H1 (cell line): Measurements from ENCODE around the gene TBC1D9B. TPM values are rescaled to one million over a fixed set of nuclear protein-coding genes. Genes with fewer than 3 reads are reported as not detected.

Experiments used
- CTCF ChIA-PET: fragments of 300-600 bp; sonication (Branson Sonifier 250); formaldehyde crosslinking; loops from one replicate; lab custom pipeline; 2021; ENCODE audit not compliant: partially characterized antibody; lab: Charles Lee
- POLR2A ChIA-PET: fragments of 300-600 bp; sonication (Branson Sonifier 250); formaldehyde crosslinking; loops from one replicate; lab custom pipeline; 2021; ENCODE audit warnings: inconsistent platforms; ENCODE audit not compliant: partially characterized antibody; lab: Charles Lee
- DNase-seq, 2 experiments: peaks; one replicate each; pipeline versions ENCODE4 v3.0.0 to v3.0.0-alpha.2; 2010 to 2022; ENCODE audit warnings: low spot score in 2 of 2, low read depth in 1 of 2, mixed read lengths in 1 of 2
- FAIRE-seq: peaks from 2 replicates; lab custom pipeline; 2011; peaks lifted over from hg19 to GRCh38; lab: Jason Lieb, UNC
- H2AFZ ChIP-seq: 2 replicates; pipeline ENCODE4 v1.8.1; 2012; ENCODE audit warnings: low read length, inconsistent platforms
- H2AK5ac ChIP-seq: 2 replicates; pipeline ENCODE4 v1.6.1; 2013; ENCODE audit warnings: low read depth, low read length
- H2BK120ac ChIP-seq: replicated peaks from 2 replicates; pipeline ENCODE3; 2013; ENCODE audit warnings: low read depth, low read length, inconsistent platforms
- H2BK12ac ChIP-seq: 2 replicates; pipeline ENCODE4 v1.6.1; 2013; ENCODE audit warnings: low read depth, low read length
- H2BK15ac ChIP-seq: 2 replicates; pipeline ENCODE4 v1.6.1; 2013; ENCODE audit warnings: low read length
- H2BK20ac ChIP-seq: 2 replicates; pipeline ENCODE4 v1.6.1; 2013; ENCODE audit warnings: low read length
- H2BK5ac ChIP-seq: 2 replicates; pipeline ENCODE4 v1.6.1; 2013; ENCODE audit warnings: low read depth, low read length
- H3K14ac ChIP-seq: 2 replicates; pipeline ENCODE4 v1.6.1; 2013; ENCODE audit warnings: inconsistent platforms; ENCODE audit not compliant: insufficient read length
- H3K18ac ChIP-seq: 2 replicates; pipeline ENCODE4 v1.6.1; 2013; ENCODE audit warnings: low read length; ENCODE audit errors: extremely low read depth
- H3K23ac ChIP-seq: 2 replicates; pipeline ENCODE4 v1.6.1; 2013; ENCODE audit warnings: inconsistent platforms; ENCODE audit not compliant: insufficient read length
- H3K23me2 ChIP-seq: 2 replicates; pipeline ENCODE4 v1.6.1; 2013; ENCODE audit warnings: low read depth, low read length
- H3K27ac ChIP-seq: 2 replicates; pipeline ENCODE4 v1.6.1; 2011; ENCODE audit warnings: low read depth, low read length, inconsistent platforms
- H3K27me3 ChIP-seq, 4 experiments: replicated peaks in 1 of 4; 1 replicate in 1 of 4; 2 replicates in 3 of 4; pipeline versions ENCODE4 v1.6.1 to v1.8.1; 2011 to 2013; ENCODE audit warnings: low read length in 3 of 4, mild to moderate bottlenecking in 3 of 4, inconsistent platforms in 2 of 4, mixed read lengths in 2 of 4, moderate library complexity in 1 of 4; ENCODE audit not compliant: control insufficient read depth in 3 of 4, insufficient read depth in 3 of 4; ENCODE audit errors: extremely low read depth in 1 of 4
- H3K36me3 ChIP-seq, 4 experiments: 2 replicates each; pipeline versions ENCODE4 v1.6.1 to v1.8.1; 2011 to 2013; ENCODE audit warnings: mild to moderate bottlenecking in 4 of 4, low read length in 3 of 4, moderate library complexity in 2 of 4, control low read depth in 1 of 4, inconsistent platforms in 1 of 4; ENCODE audit not compliant: insufficient read depth in 4 of 4, control insufficient read depth in 2 of 4
- H3K4ac ChIP-seq: replicated peaks from 2 replicates; pipeline ENCODE3; 2013; ENCODE audit warnings: low read length, low read depth, mixed read lengths, inconsistent platforms; ENCODE audit not compliant: insufficient read length
- H3K4me1 ChIP-seq, 4 experiments: replicated peaks in 1 of 4; 1 replicate in 1 of 4; 2 replicates in 3 of 4; pipeline versions ENCODE4 v1.6.1 to v1.8.1; 2011 to 2013; ENCODE audit warnings: low read length in 3 of 4, inconsistent platforms in 2 of 4, mixed read lengths in 1 of 4; ENCODE audit not compliant: insufficient read depth in 4 of 4, control insufficient read depth in 3 of 4
- H3K4me2 ChIP-seq, 2 experiments: 2 replicates each; pipeline versions ENCODE4 v1.6.1 to v1.8.1; 2011 to 2013; ENCODE audit warnings: low read depth in 2 of 2, low read length in 2 of 2, control low read depth in 1 of 2, inconsistent platforms in 1 of 2, mild to moderate bottlenecking in 1 of 2; ENCODE audit not compliant: insufficient read depth in 1 of 2
- H3K4me3 ChIP-seq, 4 experiments: fragments of 200-600, 300-600 bp in 1 of 4; sonication (generic), shearing (Covaris generic), sonication (Bioruptor Twin) in 1 of 4; 2 replicates each; pipeline versions ENCODE4 v1.5.1 to v1.8.1; 2011 to 2016; ENCODE audit warnings: low read length in 4 of 4, low read depth in 3 of 4, control low read depth in 2 of 4, inconsistent platforms in 2 of 4, mild to moderate bottlenecking in 2 of 4, mixed read lengths in 1 of 4, moderate library complexity in 1 of 4; ENCODE audit not compliant: insufficient read depth in 2 of 4; ENCODE audit errors: extremely low read depth in 1 of 4
- H3K56ac ChIP-seq: replicated peaks from 2 replicates; pipeline ENCODE3; 2013; ENCODE audit warnings: low read depth, mild to moderate bottlenecking, mixed read lengths, low read length, inconsistent platforms; ENCODE audit not compliant: insufficient read length
- H3K79me1 ChIP-seq: 2 replicates; pipeline ENCODE4 v1.6.1; 2013; ENCODE audit warnings: low read depth, low read length, control low read depth
- H3K79me2 ChIP-seq, 2 experiments: 2 replicates each; pipeline versions ENCODE4 v1.6.1 to v1.8.1; 2012 to 2013; ENCODE audit warnings: low read length in 2 of 2, mild to moderate bottlenecking in 2 of 2, inconsistent platforms in 1 of 2; ENCODE audit not compliant: insufficient read depth in 2 of 2, control insufficient read depth in 1 of 2
- H3K9ac ChIP-seq, 4 experiments: replicated peaks in 1 of 4; 1 replicate in 1 of 4; 2 replicates in 3 of 4; pipeline versions ENCODE4 v1.6.1 to v1.8.1; 2011 to 2013; ENCODE audit warnings: low read depth in 3 of 4, low read length in 3 of 4, control low read depth in 2 of 4, mild to moderate bottlenecking in 2 of 4, moderate library complexity in 2 of 4, inconsistent platforms in 1 of 4; ENCODE audit errors: extremely low read depth in 1 of 4
- H3K9me3 ChIP-seq, 2 experiments: 2 replicates each; pipeline versions ENCODE4 v1.6.1 to v1.8.1; 2012 to 2013; ENCODE audit warnings: mild to moderate bottlenecking in 2 of 2, moderate library complexity in 2 of 2, control low read depth in 1 of 2, inconsistent platforms in 1 of 2, low read depth in 1 of 2, low read length in 1 of 2, mixed read lengths in 1 of 2; ENCODE audit not compliant: insufficient read depth in 2 of 2
- H4K20me1 ChIP-seq, 2 experiments: replicated peaks in 1 of 2; 2 replicates each; pipeline versions ENCODE3 to v1.8.1; 2011 to 2013; ENCODE audit warnings: inconsistent platforms in 2 of 2, low read length in 2 of 2, mild to moderate bottlenecking in 1 of 2; ENCODE audit not compliant: insufficient read depth in 2 of 2, control insufficient read depth in 1 of 2
- H4K5ac ChIP-seq: 2 replicates; pipeline ENCODE4 v1.6.1; 2013; ENCODE audit warnings: low read length, low read depth, mixed read lengths, inconsistent platforms; ENCODE audit not compliant: insufficient read length
- H4K8ac ChIP-seq: 2 replicates; pipeline ENCODE4 v1.8.0; 2013; ENCODE audit warnings: mild to moderate bottlenecking, moderate library complexity, low read length, inconsistent platforms; ENCODE audit not compliant: insufficient read depth; ENCODE audit errors: extremely low read depth
- H4K91ac ChIP-seq: replicated peaks from 2 replicates; pipeline ENCODE3; 2013; ENCODE audit warnings: low read length, mixed read lengths, inconsistent platforms; ENCODE audit not compliant: insufficient read length
- CBX5 ChIP-seq: fragments of 300-800, 300-1000 bp; sonication (generic); IDR thresholded peaks from 2 replicates; pipeline ENCODE4 v1.7.1; 2016; ENCODE audit warnings: antibody characterized with exemption, low read length, low read depth
- CEBPB ChIP-seq: IDR thresholded peaks from 2 replicates; pipeline ENCODE4 v1.6.1; 2012; ENCODE audit warnings: low read depth, low read length
- GABPA ChIP-seq: IDR thresholded peaks from 2 replicates; pipeline ENCODE4 v1.6.1; 2011; ENCODE audit warnings: mild to moderate bottlenecking, low read length, moderate library complexity, borderline replicate concordance; ENCODE audit not compliant: insufficient read depth
- JUND ChIP-seq: IDR thresholded peaks from 2 replicates; pipeline ENCODE4 v1.6.1; 2011; ENCODE audit warnings: mild to moderate bottlenecking, improper control_type of control experiment, low read length
- SUZ12 ChIP-seq: fragments of 200-600 bp; sonication (generic); IDR thresholded peaks from 2 replicates; pipeline ENCODE4 v1.6.1; 2012; ENCODE audit warnings: mild to moderate bottlenecking, inconsistent platforms, low read length, moderate library complexity, mixed read lengths
- YY1 ChIP-seq: IDR thresholded peaks from 2 replicates; pipeline ENCODE4 v1.6.1; 2011; ENCODE audit warnings: low read depth, mild to moderate bottlenecking, low read length
- WGBS, 2 experiments: shearing (Covaris generic) in 1 of 2; methylation state at CpG; one replicate each; pipeline versions ENCODE4 v1.1.6 to v1.1.7; 2013 to 2015; ENCODE audit warnings: low lambda C conversion rate in 2 of 2, mixed read lengths in 2 of 2, inconsistent platforms in 1 of 2, low coverage in 1 of 2, missing lambda C conversion rate in 1 of 2; ENCODE audit not compliant: insufficient replicate concordance in 2 of 2, insufficient coverage in 1 of 2, insufficient read length in 1 of 2; ENCODE audit errors: extremely low coverage in 1 of 2, missing lambda C conversion rate in 1 of 2; 5-methylcytosine and 5-hydroxymethylcytosine counted together
- polyA plus RNA-seq, 7 experiments: library from polyadenylated mRNA; depleted of rRNA in 3 of 7; stranded (reverse) in 5 of 7; unstranded in 2 of 7; fragments of >200 nt in 5 of 7; fragments of 200-250 nt in 2 of 7; gene quantifications; 1 replicate in 5 of 7; 2 replicates in 1 of 7; 4 replicates in 1 of 7; pipeline versions ENCODE4 v1.2.1 to v1.2.3, GENCODE V29; 2011 to 2013; ENCODE audit warnings: missing spikeins in 2 of 7, mixed read lengths in 2 of 7
- total RNA-seq: library from RNA; stranded (reverse); fragmentation: NEBNext Ultra II Directional; extraction: Animal tissue kit (Norgen Biotek cat#: 25700); gene quantifications from 2 replicates; pipeline ENCODE4 v1.2.1, GENCODE V29; 2021

TBC1D9B gene
- total and polyA plus RNA-seq, 2 of the 8 experiments (the other 6 are each of a cell fraction or from before 2014, with no cell fraction given): 33.6 to 57.1 TPM

GRCh38 chr5:179880848-179881590 lies 26.7 kb downstream of the TBC1D9B start:
- TF ChIP-seq GABPA (no peak), CEBPB (no peak), SUZ12 (no peak), CBX5 (no peak), JUND (no peak), YY1 (no peak)
- ChIA-PET CTCF (interaction anchor here (0.7 to 8.0 kb wide), 6 partner anchors 13 to 202 kb away, joined by 3 to 67 read pairs (median 4); no protein-coding TSS in a partner anchor), POLR2A (interaction anchor here (1.1 to 1.7 kb wide), 2 partner anchors 9 to 19 kb away, joined by 3 to 11 read pairs; no protein-coding TSS in a partner anchor)
- H3K79me1 ChIP-seq: no peaks in the 10 kb centered on the region
- FAIRE-seq (no peak), DNase-seq (no peak)
- no peak overlapping the region for H2BK120ac ChIP-seq
- H3K4me3 ChIP-seq: no peak overlapping the region
- no peak overlapping the region for H3K4ac ChIP-seq
- no peak overlapping the region for H3K56ac ChIP-seq
- H3K36me3 ChIP-seq: peaks cover 3 to 35% (median 19%) of the 10 kb centered on the region in 4 experiments; a peak in 7 of 8 replicates
- H3K18ac ChIP-seq: no peak overlapping the region
- H3K79me2 ChIP-seq: no peaks in the 10 kb centered on the region
- H2AK5ac ChIP-seq: no peak overlapping the region
- no peaks in the 10 kb centered on the region for H3K27me3 ChIP-seq
- H4K8ac ChIP-seq: no peak overlapping the region
- H4K20me1 ChIP-seq: peaks cover 0 to 4% of the 10 kb centered on the region in 2 experiments
- no peak overlapping the region for H3K23ac ChIP-seq
- no peak overlapping the region for H2AFZ ChIP-seq
- no peak overlapping the region for H3K14ac ChIP-seq
- H4K5ac ChIP-seq: no peak overlapping the region
- no peak overlapping the region for H2BK15ac ChIP-seq
- no peak overlapping the region for H2BK20ac ChIP-seq
- no peak overlapping the region for H3K4me2 ChIP-seq
- H3K9ac ChIP-seq: no peak overlapping the region
- no peak overlapping the region for H2BK12ac ChIP-seq
- H3K9me3 ChIP-seq: peaks cover 8 to 16% of the 10 kb centered on the region in 2 experiments
- no peak overlapping the region for H4K91ac ChIP-seq
- H3K4me1 ChIP-seq: no peaks in the 10 kb centered on the region
- 90% methylated on average over 24 of the region's 25 CpGs; no CpG with 5 or more reads in 1 of the 2 experiments for WGBS, 2 experiments
- 0 out of 2 replicates have a peak, but pooled peaks cover 2% of the 10 kb centered on the region for H3K23me2 ChIP-seq
- H3K27ac ChIP-seq: no peak overlapping the region
- no peak overlapping the region for H2BK5ac ChIP-seq
